B cell (primary cell): Measurements from ENCODE around the gene EMP1.

Source experiments
- EZH2 ChIP-seq: IDR thresholded peaks from 2 replicates; pipeline ENCODE4 v1.6.1; 2012; ENCODE audit warnings: borderline replicate concordance, low read depth, mild to moderate bottlenecking, moderate library complexity, low read length; ENCODE audit not compliant: insufficient read depth, poor library complexity, severe bottlenecking
- TF ChIP-seq, protein P1 (sequence below): fragments of 200-600 bp; IDR thresholded peaks from one replicate; pipeline ENCODE4 v1.8.0; 2022; ENCODE audit warnings: antibody characterized with exemption, mild to moderate bottlenecking

DNA sequence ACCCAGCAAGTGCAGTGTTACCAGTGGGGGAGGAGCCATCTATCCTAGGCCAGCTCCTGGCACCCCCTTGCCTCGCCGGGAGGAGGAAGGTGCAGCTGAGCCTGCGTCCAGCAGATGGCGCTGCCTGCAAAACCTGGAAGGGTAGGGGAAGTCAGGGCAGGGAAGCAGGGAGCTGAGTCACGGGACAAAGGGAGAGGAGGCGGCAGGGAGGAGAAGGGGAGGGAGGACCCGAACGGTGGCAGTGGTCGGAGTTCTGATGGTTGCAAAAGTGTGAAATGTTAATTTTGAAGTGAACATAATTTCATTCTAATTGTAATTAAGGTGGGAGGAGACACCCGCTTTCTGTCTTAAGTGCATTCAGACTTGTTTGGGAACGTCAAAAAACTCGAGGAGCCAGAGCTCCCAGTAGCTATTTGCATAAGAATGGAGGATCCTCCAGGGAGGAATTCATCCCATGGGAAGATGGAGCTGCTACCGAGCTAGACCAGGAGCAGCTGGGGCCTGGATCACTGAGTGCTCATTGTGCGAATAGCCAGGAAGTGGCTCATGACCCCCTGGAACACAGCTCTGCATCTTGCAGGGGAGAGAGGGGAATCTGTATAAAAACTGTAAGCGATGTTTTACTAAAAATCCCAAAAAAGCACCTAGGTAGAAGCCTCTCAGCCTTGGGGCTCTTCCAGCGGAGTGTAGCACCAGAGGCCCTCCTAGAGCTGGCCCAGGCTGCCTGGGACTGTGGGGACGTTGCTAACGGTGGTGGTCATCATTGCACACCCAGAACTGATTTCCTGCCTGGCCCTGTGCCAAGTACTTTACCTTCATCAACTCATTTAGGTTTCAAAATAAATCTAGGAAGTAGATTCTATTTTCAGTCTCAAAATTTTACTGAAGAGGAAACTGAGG, 59.5 kb downstream of the EMP1 start:
- TF ChIP-seq, protein P1, sequence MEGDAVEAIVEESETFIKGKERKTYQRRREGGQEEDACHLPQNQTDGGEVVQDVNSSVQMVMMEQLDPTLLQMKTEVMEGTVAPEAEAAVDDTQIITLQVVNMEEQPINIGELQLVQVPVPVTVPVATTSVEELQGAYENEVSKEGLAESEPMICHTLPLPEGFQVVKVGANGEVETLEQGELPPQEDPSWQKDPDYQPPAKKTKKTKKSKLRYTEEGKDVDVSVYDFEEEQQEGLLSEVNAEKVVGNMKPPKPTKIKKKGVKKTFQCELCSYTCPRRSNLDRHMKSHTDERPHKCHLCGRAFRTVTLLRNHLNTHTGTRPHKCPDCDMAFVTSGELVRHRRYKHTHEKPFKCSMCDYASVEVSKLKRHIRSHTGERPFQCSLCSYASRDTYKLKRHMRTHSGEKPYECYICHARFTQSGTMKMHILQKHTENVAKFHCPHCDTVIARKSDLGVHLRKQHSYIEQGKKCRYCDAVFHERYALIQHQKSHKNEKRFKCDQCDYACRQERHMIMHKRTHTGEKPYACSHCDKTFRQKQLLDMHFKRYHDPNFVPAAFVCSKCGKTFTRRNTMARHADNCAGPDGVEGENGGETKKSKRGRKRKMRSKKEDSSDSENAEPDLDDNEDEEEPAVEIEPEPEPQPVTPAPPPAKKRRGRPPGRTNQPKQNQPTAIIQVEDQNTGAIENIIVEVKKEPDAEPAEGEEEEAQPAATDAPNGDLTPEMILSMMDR = peak; percentile 96
- no peak for TF ChIP-seq EZH2
